H1 (cell line): ENCODE results near the gene KDR. TPM values are rescaled to one million over a fixed set of nuclear protein-coding genes. Genes with fewer than 3 reads are reported as not detected.

ENCODE experiments used
- PHF8 ChIP-seq: fragments of 200-600 bp; sonication (generic); conservative IDR thresholded peaks from 2 replicates; pipeline ENCODE4 v1.7.1; 2012; ENCODE audit warnings: low read depth, mild to moderate bottlenecking, inconsistent platforms, low read length, moderate library complexity
- RBBP5 ChIP-seq: IDR thresholded peaks from 2 replicates; pipeline ENCODE4 v1.7.1; 2012; ENCODE audit warnings: low read depth, mild to moderate bottlenecking, inconsistent platforms, low read length, moderate library complexity, borderline replicate concordance
- RFX5 ChIP-seq: IDR thresholded peaks from 2 replicates; pipeline ENCODE4 v1.6.1; 2011; ENCODE audit warnings: low read depth, low read length, improper control_type of control experiment, borderline replicate concordance
- polyA plus RNA-seq, 7 experiments: library from polyadenylated mRNA; depleted of rRNA in 3 of 7; stranded (reverse) in 5 of 7; unstranded in 2 of 7; fragments of >200 nt in 5 of 7; fragments of 200-250 nt in 2 of 7; gene quantifications; 1 replicate in 5 of 7; 2 replicates in 1 of 7; 4 replicates in 1 of 7; pipeline versions ENCODE4 v1.2.1 to v1.2.3, GENCODE V29; 2011 to 2013; ENCODE audit warnings: missing spikeins in 2 of 7, mixed read lengths in 2 of 7
- total RNA-seq: library from RNA; stranded (reverse); fragmentation: NEBNext Ultra II Directional; extraction: Animal tissue kit (Norgen Biotek cat#: 25700); gene quantifications from 2 replicates; pipeline ENCODE4 v1.2.1, GENCODE V29; 2021
- TF ChIP-seq, protein P1 (sequence below): fragments of 300-600 bp; sonication (generic); IDR thresholded peaks from 2 replicates; pipeline ENCODE4 v1.7.1; 2012; ENCODE audit warnings: low read length, moderate library complexity, mild to moderate bottlenecking, inconsistent platforms; ENCODE audit not compliant: insufficient replicate concordance

The KDR gene
- total and polyA plus RNA-seq, 2 of the 8 experiments (the other 6 are each of a cell fraction or from before 2014, with no cell fraction given): 69.3 to 106 TPM

DNA sequence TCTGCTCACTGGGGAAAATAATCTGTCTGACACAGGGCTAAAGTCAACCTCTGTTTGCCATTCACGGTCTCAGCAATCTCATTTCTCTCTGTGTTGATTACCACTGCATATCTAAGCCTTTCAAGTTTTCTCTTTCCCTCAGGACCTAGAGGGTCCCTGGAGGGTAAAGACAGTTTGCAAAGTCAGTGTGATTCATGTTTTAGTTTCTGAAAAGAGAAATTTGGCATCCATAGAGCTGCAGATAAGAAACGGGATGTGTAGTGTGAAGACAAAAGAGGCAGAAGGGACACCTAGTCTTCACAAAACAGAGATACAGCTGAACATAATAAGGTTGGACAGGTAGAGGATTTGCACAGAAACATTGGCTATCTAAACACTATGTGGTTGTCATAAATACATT lies 34.5 kb upstream of the KDR start (continued):
- TF ChIP-seq, protein P1, sequence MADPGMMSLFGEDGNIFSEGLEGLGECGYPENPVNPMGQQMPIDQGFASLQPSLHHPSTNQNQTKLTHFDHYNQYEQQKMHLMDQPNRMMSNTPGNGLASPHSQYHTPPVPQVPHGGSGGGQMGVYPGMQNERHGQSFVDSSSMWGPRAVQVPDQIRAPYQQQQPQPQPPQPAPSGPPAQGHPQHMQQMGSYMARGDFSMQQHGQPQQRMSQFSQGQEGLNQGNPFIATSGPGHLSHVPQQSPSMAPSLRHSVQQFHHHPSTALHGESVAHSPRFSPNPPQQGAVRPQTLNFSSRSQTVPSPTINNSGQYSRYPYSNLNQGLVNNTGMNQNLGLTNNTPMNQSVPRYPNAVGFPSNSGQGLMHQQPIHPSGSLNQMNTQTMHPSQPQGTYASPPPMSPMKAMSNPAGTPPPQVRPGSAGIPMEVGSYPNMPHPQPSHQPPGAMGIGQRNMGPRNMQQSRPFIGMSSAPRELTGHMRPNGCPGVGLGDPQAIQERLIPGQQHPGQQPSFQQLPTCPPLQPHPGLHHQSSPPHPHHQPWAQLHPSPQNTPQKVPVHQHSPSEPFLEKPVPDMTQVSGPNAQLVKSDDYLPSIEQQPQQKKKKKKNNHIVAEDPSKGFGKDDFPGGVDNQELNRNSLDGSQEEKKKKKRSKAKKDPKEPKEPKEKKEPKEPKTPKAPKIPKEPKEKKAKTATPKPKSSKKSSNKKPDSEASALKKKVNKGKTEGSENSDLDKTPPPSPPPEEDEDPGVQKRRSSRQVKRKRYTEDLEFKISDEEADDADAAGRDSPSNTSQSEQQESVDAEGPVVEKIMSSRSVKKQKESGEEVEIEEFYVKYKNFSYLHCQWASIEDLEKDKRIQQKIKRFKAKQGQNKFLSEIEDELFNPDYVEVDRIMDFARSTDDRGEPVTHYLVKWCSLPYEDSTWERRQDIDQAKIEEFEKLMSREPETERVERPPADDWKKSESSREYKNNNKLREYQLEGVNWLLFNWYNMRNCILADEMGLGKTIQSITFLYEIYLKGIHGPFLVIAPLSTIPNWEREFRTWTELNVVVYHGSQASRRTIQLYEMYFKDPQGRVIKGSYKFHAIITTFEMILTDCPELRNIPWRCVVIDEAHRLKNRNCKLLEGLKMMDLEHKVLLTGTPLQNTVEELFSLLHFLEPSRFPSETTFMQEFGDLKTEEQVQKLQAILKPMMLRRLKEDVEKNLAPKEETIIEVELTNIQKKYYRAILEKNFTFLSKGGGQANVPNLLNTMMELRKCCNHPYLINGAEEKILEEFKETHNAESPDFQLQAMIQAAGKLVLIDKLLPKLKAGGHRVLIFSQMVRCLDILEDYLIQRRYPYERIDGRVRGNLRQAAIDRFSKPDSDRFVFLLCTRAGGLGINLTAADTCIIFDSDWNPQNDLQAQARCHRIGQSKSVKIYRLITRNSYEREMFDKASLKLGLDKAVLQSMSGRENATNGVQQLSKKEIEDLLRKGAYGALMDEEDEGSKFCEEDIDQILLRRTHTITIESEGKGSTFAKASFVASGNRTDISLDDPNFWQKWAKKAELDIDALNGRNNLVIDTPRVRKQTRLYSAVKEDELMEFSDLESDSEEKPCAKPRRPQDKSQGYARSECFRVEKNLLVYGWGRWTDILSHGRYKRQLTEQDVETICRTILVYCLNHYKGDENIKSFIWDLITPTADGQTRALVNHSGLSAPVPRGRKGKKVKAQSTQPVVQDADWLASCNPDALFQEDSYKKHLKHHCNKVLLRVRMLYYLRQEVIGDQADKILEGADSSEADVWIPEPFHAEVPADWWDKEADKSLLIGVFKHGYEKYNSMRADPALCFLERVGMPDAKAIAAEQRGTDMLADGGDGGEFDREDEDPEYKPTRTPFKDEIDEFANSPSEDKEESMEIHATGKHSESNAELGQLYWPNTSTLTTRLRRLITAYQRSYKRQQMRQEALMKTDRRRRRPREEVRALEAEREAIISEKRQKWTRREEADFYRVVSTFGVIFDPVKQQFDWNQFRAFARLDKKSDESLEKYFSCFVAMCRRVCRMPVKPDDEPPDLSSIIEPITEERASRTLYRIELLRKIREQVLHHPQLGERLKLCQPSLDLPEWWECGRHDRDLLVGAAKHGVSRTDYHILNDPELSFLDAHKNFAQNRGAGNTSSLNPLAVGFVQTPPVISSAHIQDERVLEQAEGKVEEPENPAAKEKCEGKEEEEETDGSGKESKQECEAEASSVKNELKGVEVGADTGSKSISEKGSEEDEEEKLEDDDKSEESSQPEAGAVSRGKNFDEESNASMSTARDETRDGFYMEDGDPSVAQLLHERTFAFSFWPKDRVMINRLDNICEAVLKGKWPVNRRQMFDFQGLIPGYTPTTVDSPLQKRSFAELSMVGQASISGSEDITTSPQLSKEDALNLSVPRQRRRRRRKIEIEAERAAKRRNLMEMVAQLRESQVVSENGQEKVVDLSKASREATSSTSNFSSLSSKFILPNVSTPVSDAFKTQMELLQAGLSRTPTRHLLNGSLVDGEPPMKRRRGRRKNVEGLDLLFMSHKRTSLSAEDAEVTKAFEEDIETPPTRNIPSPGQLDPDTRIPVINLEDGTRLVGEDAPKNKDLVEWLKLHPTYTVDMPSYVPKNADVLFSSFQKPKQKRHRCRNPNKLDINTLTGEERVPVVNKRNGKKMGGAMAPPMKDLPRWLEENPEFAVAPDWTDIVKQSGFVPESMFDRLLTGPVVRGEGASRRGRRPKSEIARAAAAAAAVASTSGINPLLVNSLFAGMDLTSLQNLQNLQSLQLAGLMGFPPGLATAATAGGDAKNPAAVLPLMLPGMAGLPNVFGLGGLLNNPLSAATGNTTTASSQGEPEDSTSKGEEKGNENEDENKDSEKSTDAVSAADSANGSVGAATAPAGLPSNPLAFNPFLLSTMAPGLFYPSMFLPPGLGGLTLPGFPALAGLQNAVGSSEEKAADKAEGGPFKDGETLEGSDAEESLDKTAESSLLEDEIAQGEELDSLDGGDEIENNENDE: no peak
- TF ChIP-seq RBBP5: no peak
- no peak for TF ChIP-seq RFX5
- no peak for TF ChIP-seq PHF8
- TF ChIP-seq, all 59 proteins: peak for 0
